ENCODE measurements around the gene CAPN3.

DNA sequence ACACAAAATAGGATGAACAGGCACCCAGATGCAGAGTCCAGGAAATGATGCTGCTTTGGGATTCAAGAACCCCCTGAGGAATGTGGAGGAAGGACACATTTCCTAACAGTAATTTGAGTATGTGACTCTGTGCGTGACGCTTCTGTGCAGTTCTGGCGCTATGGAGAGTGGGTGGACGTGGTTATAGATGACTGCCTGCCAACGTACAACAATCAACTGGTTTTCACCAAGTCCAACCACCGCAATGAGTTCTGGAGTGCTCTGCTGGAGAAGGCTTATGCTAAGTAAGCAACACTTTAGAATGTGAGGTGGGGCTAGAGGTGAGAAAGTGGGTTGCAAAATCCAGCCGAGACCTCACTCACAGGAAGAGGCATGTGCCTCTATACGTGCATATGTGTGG lies 28.3 kb downstream of the CAPN3 start:
- TF ChIP-seq CTCF (conservative IDR thresholded peaks at IDR 0.05; ENCODE audit: low read depth, low read length) (no peak), EZH2 (IDR thresholded peaks at IDR 0.05; ENCODE audit: borderline replicate concordance, low read depth, low read length, poor library complexity, severe bottlenecking) (no peak)
